Tibial artery (tissue), 4 donors: ENCODE results near the gene DTNB.

Experiments used
- DNase-seq, 2 donors: peaks; one replicate each; pipeline ENCODE4 v3.0.0-alpha.2; 2019
- H3K27ac ChIP-seq, 2 donors: fragments of 200-600 bp; sonication (generic) in 1 of 2; 1 replicate in 1 of 2; 2 replicates in 1 of 2; pipeline ENCODE4 v1.5.1; 2018 to 2019; ENCODE audit warnings: mild to moderate bottlenecking in 1 of 2
- H3K27me3 ChIP-seq, 2 donors: fragments of 200-600 bp; sonication (generic) in 1 of 2; one replicate each; pipeline versions ENCODE4 v1.5.1 to v1.6.0; 2016 to 2019
- H3K36me3 ChIP-seq, 3 donors: fragments of 200-600 bp; sonication (generic) in 2 of 3; one replicate each; pipeline ENCODE4 v1.5.1; 2016 to 2019; ENCODE audit warnings: mild to moderate bottlenecking in 2 of 3
- H3K4me1 ChIP-seq, 4 donors: fragments of 200-600 bp; sonication (generic) in 2 of 4; 1 replicate in 3 of 4; 2 replicates in 1 of 4; pipeline ENCODE4 v1.5.1; 2016 to 2019
- H3K4me3 ChIP-seq, 2 donors: fragments of 200-600 bp; sonication (generic) in 1 of 2; 1 replicate in 1 of 2; 2 replicates in 1 of 2; pipeline ENCODE4 v1.5.1; 2018 to 2019; ENCODE audit warnings: mild to moderate bottlenecking in 2 of 2
- H3K9me3 ChIP-seq, 3 donors: fragments of 200-600 bp; sonication (generic) in 1 of 3; one replicate each; pipeline ENCODE4 v1.5.1; 2016 to 2019
- intact Hi-C: fragments of 100-400 bp; cut with DNase I; formaldehyde crosslinking; loops from one replicate; pipeline ENCODE4 v1.15.0; 2023; ENCODE audit warnings: low total_unique reads
- TF ChIP-seq, protein P1 (sequence below), 2 experiments: fragments of 200-600 bp in 1 of 2; fragments of 450-650 bp in 1 of 2; IDR thresholded peaks; one replicate each; pipeline ENCODE4 v1.5.1; 2017 to 2019; ENCODE audit warnings: antibody characterized with exemption in 2 of 2, mild to moderate bottlenecking in 1 of 2, moderate library complexity in 1 of 2

Gene DTNB

DNA sequence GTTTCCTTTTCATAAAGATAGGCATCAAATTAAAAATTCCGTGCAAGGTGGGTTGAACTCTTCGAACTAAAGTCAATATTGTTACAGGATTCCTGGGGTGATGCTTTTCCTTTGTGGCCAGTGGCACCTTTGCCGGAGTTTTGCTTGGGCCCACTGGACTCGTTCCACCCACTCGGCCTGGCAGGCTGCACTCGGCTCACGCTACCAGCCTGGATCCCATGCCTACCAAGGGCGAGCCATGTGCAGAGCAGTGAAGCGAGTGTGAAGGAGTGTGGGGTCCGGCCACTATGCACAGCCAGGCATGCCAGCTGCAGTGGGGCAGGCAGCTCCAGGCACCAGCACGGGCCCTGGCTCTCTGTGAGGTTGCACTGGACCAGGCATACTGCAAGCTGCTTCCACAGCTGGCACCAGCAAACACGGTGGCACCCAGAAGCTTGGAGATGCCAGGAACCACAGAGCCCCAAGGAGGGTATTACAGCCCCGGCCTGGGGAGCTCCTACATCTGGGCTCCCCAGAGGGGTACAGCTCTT lies 83.6 kb downstream of the DTNB start:
- no peak overlapping the region for H3K4me3 ChIP-seq
- DNase-seq: no peak
- H3K27ac ChIP-seq: no peak overlapping the region
- H3K36me3 ChIP-seq: peaks cover 0 to 6% (median 0%) of the 10 kb centered on the region in 3 donors
- H3K27me3 ChIP-seq: no peaks in the 10 kb centered on the region
- no peaks in the 10 kb centered on the region for H3K4me1 ChIP-seq
- intact Hi-C loops: no loop called here
- TF ChIP-seq, protein P1, sequence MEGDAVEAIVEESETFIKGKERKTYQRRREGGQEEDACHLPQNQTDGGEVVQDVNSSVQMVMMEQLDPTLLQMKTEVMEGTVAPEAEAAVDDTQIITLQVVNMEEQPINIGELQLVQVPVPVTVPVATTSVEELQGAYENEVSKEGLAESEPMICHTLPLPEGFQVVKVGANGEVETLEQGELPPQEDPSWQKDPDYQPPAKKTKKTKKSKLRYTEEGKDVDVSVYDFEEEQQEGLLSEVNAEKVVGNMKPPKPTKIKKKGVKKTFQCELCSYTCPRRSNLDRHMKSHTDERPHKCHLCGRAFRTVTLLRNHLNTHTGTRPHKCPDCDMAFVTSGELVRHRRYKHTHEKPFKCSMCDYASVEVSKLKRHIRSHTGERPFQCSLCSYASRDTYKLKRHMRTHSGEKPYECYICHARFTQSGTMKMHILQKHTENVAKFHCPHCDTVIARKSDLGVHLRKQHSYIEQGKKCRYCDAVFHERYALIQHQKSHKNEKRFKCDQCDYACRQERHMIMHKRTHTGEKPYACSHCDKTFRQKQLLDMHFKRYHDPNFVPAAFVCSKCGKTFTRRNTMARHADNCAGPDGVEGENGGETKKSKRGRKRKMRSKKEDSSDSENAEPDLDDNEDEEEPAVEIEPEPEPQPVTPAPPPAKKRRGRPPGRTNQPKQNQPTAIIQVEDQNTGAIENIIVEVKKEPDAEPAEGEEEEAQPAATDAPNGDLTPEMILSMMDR (IDR thresholded peaks at IDR 0.05): no peak
- H3K9me3 ChIP-seq: no peaks in the 10 kb centered on the region

DNA sequence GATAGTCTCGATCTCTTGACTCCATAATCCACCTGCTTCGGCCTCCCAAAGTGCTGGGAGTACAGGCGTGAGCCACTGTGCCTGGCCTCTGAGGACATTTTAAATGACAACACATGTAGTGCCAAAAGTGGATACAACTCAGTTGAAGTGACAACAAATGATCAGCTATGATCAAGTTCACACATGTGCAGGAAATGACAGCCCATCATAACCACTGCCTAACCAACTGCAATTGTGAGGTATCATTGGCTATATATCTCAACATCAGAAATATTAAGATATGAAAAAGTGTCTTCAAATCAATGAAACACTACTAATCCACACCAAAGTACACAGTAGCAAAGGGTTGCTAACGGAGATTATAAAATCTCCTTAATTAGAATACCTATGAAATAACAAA lies 84.8 kb downstream of the DTNB start:
- H3K4me3 ChIP-seq: no peak overlapping the region
- no peak overlapping the region for H3K27ac ChIP-seq
- H3K4me1 ChIP-seq: no peaks in the 10 kb centered on the region
- no peaks in the 10 kb centered on the region for H3K9me3 ChIP-seq
- peaks cover 0 to 6% (median 0%) of the 10 kb centered on the region in 3 donors for H3K36me3 ChIP-seq
- H3K27me3 ChIP-seq: no peaks in the 10 kb centered on the region
- DNase-seq: no peak
- TF ChIP-seq, protein P1 (IDR thresholded peaks at IDR 0.05): no peak
- intact Hi-C loops: no loop called here

DNA sequence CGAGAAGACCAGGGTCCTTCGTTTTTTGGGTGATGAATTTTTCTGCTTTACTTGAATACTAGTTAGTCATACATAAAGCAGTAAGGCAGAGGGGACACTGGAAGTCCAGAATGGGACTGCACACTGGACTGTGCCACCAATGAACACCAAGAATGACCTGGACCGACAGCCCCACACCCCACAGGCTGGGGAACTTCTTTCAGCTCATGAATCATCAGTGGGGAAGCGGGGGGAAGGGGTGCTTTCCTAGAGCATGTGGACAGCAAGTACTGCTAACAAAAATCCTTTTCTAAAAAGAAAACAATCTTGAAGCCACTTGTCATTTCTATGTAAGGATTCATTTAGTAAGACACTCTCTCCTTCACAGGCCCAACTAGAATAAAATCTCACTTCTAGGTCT lies 86.0 kb downstream of the DTNB start:
- Histone ChIP-seq H3K27ac (no peak overlapping the region), H3K4me3 (no peak overlapping the region), H3K27me3 (no peaks in the 10 kb centered on the region), H3K4me1 (no peaks in the 10 kb centered on the region), H3K9me3 (no peaks in the 10 kb centered on the region), H3K36me3 (peaks cover 0 to 6% (median 0%) of the 10 kb centered on the region in 3 donors)
- DNase-seq: no peak
- intact Hi-C loops: no loop called here
- TF ChIP-seq, protein P1 (IDR thresholded peaks at IDR 0.05): no peak

DNA sequence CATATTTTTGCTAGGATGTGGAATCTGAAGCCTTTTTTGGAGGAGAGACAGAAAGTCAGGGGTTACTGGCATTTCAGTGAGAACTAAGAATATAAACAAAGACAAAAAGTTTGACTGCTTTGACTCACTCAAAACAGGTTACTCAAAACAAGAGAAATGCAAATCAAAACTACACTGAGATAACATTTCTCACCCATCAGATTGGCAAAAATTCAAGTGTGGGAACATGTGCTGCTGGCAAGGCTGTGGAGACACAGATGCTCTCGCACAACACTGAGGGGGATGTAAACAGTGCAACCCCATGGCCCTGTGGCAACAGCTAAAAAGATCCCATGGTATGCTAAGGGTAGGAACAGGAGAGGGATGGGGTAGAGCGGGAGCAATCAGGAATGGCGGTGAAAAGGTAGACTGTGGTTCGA lies 86.6 kb downstream of the DTNB start:
- H3K27me3 ChIP-seq: no peaks in the 10 kb centered on the region
- H3K27ac ChIP-seq: no peak overlapping the region
- H3K4me3 ChIP-seq: no peak overlapping the region
- TF ChIP-seq, protein P1 (IDR thresholded peaks at IDR 0.05): no peak
- no peak for DNase-seq
- H3K9me3 ChIP-seq: no peaks in the 10 kb centered on the region
- intact Hi-C loops: no loop called here
- H3K4me1 ChIP-seq: no peaks in the 10 kb centered on the region
- peaks cover 0 to 6% (median 0%) of the 10 kb centered on the region in 3 donors for H3K36me3 ChIP-seq

DNA sequence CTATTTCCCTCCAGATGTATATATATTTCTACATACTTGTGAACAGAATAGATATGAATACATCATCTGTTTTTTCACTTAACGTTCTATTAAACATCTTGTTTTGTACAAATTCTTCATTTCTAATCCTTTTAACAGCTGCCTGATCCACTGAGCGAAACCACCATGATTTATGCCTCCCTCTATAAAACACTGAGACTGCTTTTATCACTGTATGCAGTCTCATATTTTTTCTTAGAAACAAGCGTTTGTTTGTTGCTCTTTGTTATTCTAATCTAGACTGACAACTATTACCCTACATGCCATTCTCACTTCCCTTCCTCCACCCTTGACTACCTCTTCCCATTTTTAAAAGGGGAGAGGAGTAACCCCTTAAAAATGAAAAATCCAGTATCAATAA lies 88.2 kb downstream of the DTNB start:
- TF ChIP-seq, protein P1 (IDR thresholded peaks at IDR 0.05): no peak

More for the DNA sequence above, 88.2 kb downstream of the DTNB start:
- H3K4me1 ChIP-seq: no peaks in the 10 kb centered on the region
- no peaks in the 10 kb centered on the region for H3K9me3 ChIP-seq
- no peak for DNase-seq
- no peaks in the 10 kb centered on the region for H3K27me3 ChIP-seq
- H3K27ac ChIP-seq: no peak overlapping the region
- H3K36me3 ChIP-seq: no peaks in the 10 kb centered on the region
- H3K4me3 ChIP-seq: no peak overlapping the region
- intact Hi-C loops: no loop called here
